HT-29 (cell line): ENCODE measurements around the gene ADD3. TPM values are rescaled to one million over a fixed set of nuclear protein-coding genes. Genes with fewer than 3 reads are reported as not detected.
"Not testable (repeated sequence)": the region's sequence is repeated elsewhere in the genome, so short reads cannot be mapped to it uniquely, and the experiment has no call there.

Experiments
- DNase-seq: peaks from one replicate; pipeline ENCODE4 v3.0.0-alpha.2; 2015; ENCODE audit warnings: low spot score
- total RNA-seq: library from RNA; depleted of rRNA; stranded (reverse); fragments of >200 nt; shearing (Covaris generic); gene quantifications from 2 replicates; pipeline ENCODE4 v1.2.3, GENCODE V29; 2014

Gene ADD3
- total RNA-seq, 1 experiment from 2014 or later: 73.6 TPM

- no peak for DNase-seq
These were observed 32.3 kb upstream of the ADD3 start for GRCh38 chr10:109975244-109976190.

GRCh38 chr10:109976681-109977080 is 31.1 kb upstream of the ADD3 start:
- DNase-seq: no peak

GRCh38 chr10:109977382-109977806 is 30.4 kb upstream of the ADD3 start:
- DNase-seq: peak; percentile 87

GRCh38 chr10:109978481-109978880 is 29.3 kb upstream of the ADD3 start:
- peak; percentile 65 for DNase-seq

GRCh38 chr10:109979215-109979614 is 28.6 kb upstream of the ADD3 start:
- DNase-seq: no peak

- no peak for DNase-seq
These were observed 26.1 kb upstream of the ADD3 start for GRCh38 chr10:109981650-109982049.

- no peak for DNase-seq
These were observed 25.7 kb upstream of the ADD3 start for GRCh38 chr10:109982123-109982522.

- no peak for DNase-seq
These were observed 25.0 kb upstream of the ADD3 start for GRCh38 chr10:109982812-109983211.

GRCh38 chr10:109984013-109984412 is 23.8 kb upstream of the ADD3 start:
- DNase-seq: no peak

GRCh38 chr10:109985768-109986167 is 22.0 kb upstream of the ADD3 start:
- not testable (repeated sequence) for DNase-seq

- DNase-seq: no peak
These were observed 20.2 kb upstream of the ADD3 start for GRCh38 chr10:109987452-109988211.

GRCh38 chr10:109988212-109988596 is 19.6 kb upstream of the ADD3 start:
- no peak for DNase-seq

GRCh38 chr10:109991266-109991855 is 16.4 kb upstream of the ADD3 start:
- DNase-seq: no peak

GRCh38 chr10:109992485-109992884 is 15.3 kb upstream of the ADD3 start:
- DNase-seq: no peak

GRCh38 chr10:109993551-109994330 is 14.0 kb upstream of the ADD3 start:
- no peak for DNase-seq

GRCh38 chr10:109994711-109995577 is 12.8 kb upstream of the ADD3 start:
- peak; percentile 19 for DNase-seq

- DNase-seq: peak; percentile 23
These were observed 12.2 kb upstream of the ADD3 start for GRCh38 chr10:109995595-109995994.

- peak; percentile 30 for DNase-seq
These were observed 11.6 kb upstream of the ADD3 start for GRCh38 chr10:109996225-109996624.

- peak; percentile 16 for DNase-seq
These were observed 11.0 kb upstream of the ADD3 start for GRCh38 chr10:109996766-109997171.

GRCh38 chr10:109997233-109997632 is 10.6 kb upstream of the ADD3 start:
- no peak for DNase-seq
